Fibroblast of villous mesenchyme (primary cell): ENCODE measurements around the gene FAM20A. TPM values are rescaled to one million over a fixed set of nuclear protein-coding genes. Genes with fewer than 3 reads are reported as not detected.

ENCODE experiments used
- DNase-seq: peaks from one replicate; pipeline ENCODE4 v3.0.0-alpha.2; 2010; ENCODE audit warnings: low read depth
- H3K4me3 ChIP-seq: 2 replicates; pipeline ENCODE4 v1.5.1; 2011; ENCODE audit warnings: low read depth, mild to moderate bottlenecking, low read length
- CTCF ChIP-seq: IDR thresholded peaks from 2 replicates; pipeline ENCODE4 v1.5.1; 2012; ENCODE audit warnings: low read depth, mild to moderate bottlenecking, low read length; ENCODE audit not compliant: insufficient read depth
- total RNA-seq: library from RNA; depleted of rRNA; stranded (reverse); fragments of >200 nt; gene quantifications from 2 replicates; pipeline ENCODE4 v1.2.3, GENCODE V29; 2012

FAM20A gene
- total RNA-seq, 1 donor = 2.2 TPM

- H3K4me3 ChIP-seq = no peak overlapping the region
- no peak for DNase-seq
- TF ChIP-seq CTCF = no peak
Measured at GRCh38 chr17:68509141-68510057, 91.8 kb downstream of the FAM20A start.

- peak; percentile 88 for DNase-seq
- no peak overlapping the region for H3K4me3 ChIP-seq
- no peak for TF ChIP-seq CTCF
Measured at GRCh38 chr17:68507576-68507975, 93.6 kb downstream of the FAM20A start.

DNA sequence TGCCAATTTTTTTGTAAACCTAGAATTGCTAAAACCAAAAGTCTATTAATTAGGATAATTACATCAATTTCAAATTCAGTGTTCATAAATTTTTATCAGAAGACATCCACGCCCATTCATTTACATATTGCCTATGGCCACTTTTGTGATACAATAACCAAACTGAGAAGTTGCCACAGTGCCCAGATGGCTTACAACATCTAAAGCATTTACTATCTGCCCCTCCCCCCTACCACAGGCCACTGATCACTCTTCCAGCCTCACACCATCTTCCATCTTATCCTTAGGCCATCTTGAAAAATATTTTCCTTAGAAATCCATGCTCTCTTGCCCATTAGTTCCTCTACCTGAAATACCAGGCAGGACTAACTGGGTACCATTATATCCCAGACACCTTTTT is 95.2 kb downstream of the FAM20A start:
- no peak overlapping the region for H3K4me3 ChIP-seq
- TF ChIP-seq CTCF = no peak
- DNase-seq = no peak

- TF ChIP-seq CTCF = no peak
- no peak for DNase-seq
- H3K4me3 ChIP-seq = no peak overlapping the region
Measured at GRCh38 chr17:68501074-68501473, 100.1 kb downstream of the FAM20A start.

DNA sequence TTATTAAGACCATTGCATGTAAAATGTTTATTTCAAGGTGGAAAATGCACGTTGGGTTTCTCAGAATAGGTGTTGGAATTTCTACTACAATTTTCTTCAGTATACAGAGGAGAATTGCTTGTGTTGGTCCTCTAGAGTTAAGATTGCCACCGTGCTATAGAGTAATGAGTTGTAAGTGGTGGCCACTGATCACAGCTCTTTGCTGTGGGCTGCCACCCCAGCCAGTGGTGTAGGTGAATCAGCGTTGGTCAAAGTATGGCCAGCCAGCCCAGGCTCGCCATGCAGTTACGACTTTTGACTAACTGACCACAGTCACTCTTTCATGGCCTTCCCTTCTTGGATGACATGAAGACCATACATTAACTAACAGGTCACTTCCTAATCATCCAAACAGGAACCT is 101.6 kb downstream of the FAM20A start:
- TF ChIP-seq CTCF = no peak
- no peak for DNase-seq
- no peak overlapping the region for H3K4me3 ChIP-seq

DNA sequence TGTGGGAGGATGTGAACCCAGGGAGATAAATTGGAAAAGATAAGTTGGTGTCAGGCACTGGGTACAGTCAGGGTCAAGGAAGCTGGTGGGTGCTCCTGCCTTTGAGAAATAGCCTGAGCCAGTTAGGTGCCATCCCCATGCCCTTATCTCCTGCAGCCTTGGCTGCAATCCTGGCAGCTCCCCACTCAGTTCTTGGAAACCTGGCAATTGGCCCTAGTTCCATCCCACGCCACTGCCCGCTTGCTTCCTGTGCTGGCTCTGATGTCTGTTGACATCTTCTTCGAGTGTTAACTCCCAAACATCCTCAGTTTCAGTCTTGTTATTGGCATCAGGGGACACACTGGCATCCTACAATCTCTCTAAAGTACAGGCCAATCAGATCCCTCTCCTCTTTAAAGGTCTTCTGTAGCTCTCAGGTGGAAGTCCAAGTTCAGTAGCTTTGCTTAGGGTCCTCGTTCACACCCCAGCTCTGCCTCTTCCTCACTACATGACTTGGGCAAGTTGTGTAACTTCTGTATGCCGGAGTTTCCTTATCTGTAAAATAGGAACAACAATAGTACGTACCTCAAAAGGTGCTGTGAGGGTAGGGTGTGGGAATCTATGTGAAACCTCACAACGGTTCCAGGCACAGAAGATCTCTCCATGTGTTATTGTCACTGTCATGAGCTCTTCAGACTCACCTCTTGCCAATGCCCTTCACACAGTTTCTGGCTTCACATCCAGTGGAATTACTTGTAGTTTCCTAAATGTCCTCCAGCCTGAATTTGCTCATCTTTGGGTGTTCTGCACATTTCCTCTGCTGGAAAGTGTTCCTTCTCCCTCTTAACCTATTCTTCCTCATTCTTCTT is 102.5 kb downstream of the FAM20A start:
- no peak for TF ChIP-seq CTCF
- DNase-seq = no peak
- no peak overlapping the region for H3K4me3 ChIP-seq
